CD4-positive, CD25-positive, alpha-beta regulatory T cell (primary cell): ENCODE data around the gene SNX12. TPM values are rescaled to one million over a fixed set of nuclear protein-coding genes. Genes with fewer than 3 reads are reported as not detected.

ENCODE experiments used
- ATAC-seq, 2 donors: fragments of 150-1000 bp; cut with Tn5 transposase; one replicate each; pipeline ENCODE4 v1.10.0; 2021; ENCODE audit warnings: low read depth in 2 of 2, moderate number of reproducible peaks in 2 of 2, moderate library complexity in 1 of 2
- DNase-seq, 3 donors: peaks; one replicate each; pipeline versions ENCODE4 v3.0.0 to v3.0.0-alpha.2; 2012 to 2022; ENCODE audit warnings: mixed read lengths in 1 of 3
- H3K27ac ChIP-seq: one replicate; pipeline ENCODE4 v1.7.0; 2013; ENCODE audit warnings: mild to moderate bottlenecking, low read length; ENCODE audit not compliant: insufficient read depth, poor library complexity, severe bottlenecking
- H3K27me3 ChIP-seq: one replicate; pipeline ENCODE4 v1.7.0; 2013; ENCODE audit warnings: low read length; ENCODE audit not compliant: control insufficient read depth, insufficient read depth
- H3K36me3 ChIP-seq: one replicate; pipeline ENCODE4 v1.7.0; 2013; ENCODE audit warnings: mild to moderate bottlenecking, low read length, moderate library complexity; ENCODE audit not compliant: control insufficient read depth, insufficient read depth
- H3K4me1 ChIP-seq: 2 replicates; pipeline ENCODE4 v1.7.0; 2013; ENCODE audit warnings: mild to moderate bottlenecking, low read length; ENCODE audit not compliant: insufficient read depth, control insufficient read depth, poor library complexity, severe bottlenecking
- H3K4me3 ChIP-seq: one replicate; pipeline ENCODE4 v1.7.0; 2013; ENCODE audit warnings: low read depth, mild to moderate bottlenecking, low read length, moderate library complexity
- H3K9me3 ChIP-seq, 2 experiments: 1 replicate in 1 of 2; 2 replicates in 1 of 2; pipeline ENCODE4 v1.7.0; 2013; ENCODE audit warnings: low read length in 2 of 2, mild to moderate bottlenecking in 1 of 2, moderate library complexity in 1 of 2; ENCODE audit not compliant: control insufficient read depth in 2 of 2
- H3K27ac Mint-ChIP-seq, 3 donors: one replicate each; pipeline ENCODE4 v1.8.0; 2020 to 2022; ENCODE audit warnings: mild to moderate bottlenecking in 3 of 3, mixed read lengths in 3 of 3, moderate library complexity in 2 of 3
- H3K27me3 Mint-ChIP-seq: one replicate; pipeline ENCODE4 v1.8.0; 2022; ENCODE audit warnings: mild to moderate bottlenecking, mixed read lengths
- H3K36me3 Mint-ChIP-seq: one replicate; pipeline ENCODE4 v1.8.0; 2020; ENCODE audit warnings: mixed read lengths
- H3K4me1 Mint-ChIP-seq, 4 donors: one replicate each; pipeline ENCODE4 v1.8.0; 2020 to 2022; ENCODE audit warnings: mixed read lengths in 4 of 4, mild to moderate bottlenecking in 1 of 4
- H3K4me3 Mint-ChIP-seq, 4 donors: one replicate each; pipeline ENCODE4 v1.8.0; 2020 to 2022; ENCODE audit warnings: mild to moderate bottlenecking in 4 of 4, mixed read lengths in 4 of 4, moderate library complexity in 3 of 4
- H3K9me3 Mint-ChIP-seq, 7 donors: one replicate each; pipeline ENCODE4 v1.8.0; 2020 to 2022; ENCODE audit warnings: mixed read lengths in 7 of 7, mild to moderate bottlenecking in 3 of 7, moderate library complexity in 2 of 7
- polyA plus RNA-seq, 4 donors: library from polyadenylated mRNA; unstranded; fragments of 300-500 nt; fragmentation: Illumina TruSeq; gene quantifications; one replicate each; pipeline ENCODE4 v1.2.3, GENCODE V29; 2021
- total RNA-seq: library from RNA; stranded (reverse); gene quantifications from one replicate; pipeline ENCODE4 v1.2.3, GENCODE V29; 2022

Gene SNX12
- total and polyA plus RNA-seq, 5 donors from 2014 or later = 4.0 to 29.5 (median 7.3) TPM

GRCh38 chrX:71106427-71106826 lies 38.3 kb upstream of the SNX12 start, which contains the start of gene CXorf65:
Gene CXorf65, minus strand, starts transcription at chrX:71106740. Its CDS starts 184 bp downstream, at chrX:71106556.
- H3K27ac ChIP-seq = peak within 1 kb of the TSS; percentile 99

GRCh38 chrX:71105628-71106027 lies 37.5 kb upstream of the SNX12 start:
- no peaks in the 10 kb centered on the region for H3K9me3 Mint-ChIP-seq
- peak in 2 of 3 donors; percentile 33 to 51 for DNase-seq
- H3K4me1 Mint-ChIP-seq = peaks cover 0 to 94% (median 43%) of the 10 kb centered on the region in 4 donors
- H3K27me3 Mint-ChIP-seq = no peaks in the 10 kb centered on the region
- H3K27ac ChIP-seq = peak overlapping the region; percentile 99
- H3K4me1 ChIP-seq = peaks cover 92% of the 10 kb centered on the region
- H3K27me3 ChIP-seq = no peaks in the 10 kb centered on the region
- peak overlapping the region; percentile 61 to 89 (median 78) for H3K4me3 Mint-ChIP-seq
- peaks cover 45% of the 10 kb centered on the region for H3K36me3 Mint-ChIP-seq
- no peaks in the 10 kb centered on the region for H3K9me3 ChIP-seq
- H3K4me3 ChIP-seq = peak overlapping the region; percentile 34
- H3K27ac Mint-ChIP-seq = peak overlapping the region; percentile 88 to 95 (median 92)
- H3K36me3 ChIP-seq = peaks cover 15% of the 10 kb centered on the region
- ATAC-seq = no peak

More at GRCh38 chrX:71106427-71106826, 38.3 kb upstream of the SNX12 start, which contains the start of gene CXorf65:
- peak in 1 of 3 donors; percentile 48 for DNase-seq
- Mint-ChIP-seq H3K4me1 (peaks cover 0 to 94% (median 37%) of the 10 kb centered on the region in 4 donors), H3K9me3 (no peaks in the 10 kb centered on the region), H3K27me3 (no peaks in the 10 kb centered on the region), H3K36me3 (peaks cover 47% of the 10 kb centered on the region), H3K27ac (peak within 1 kb of the TSS; percentile 92 to 100 (median 99)), H3K4me3 (peak within 1 kb of the TSS; percentile 89 to 98 (median 93))
- no peak for ATAC-seq
- Histone ChIP-seq H3K9me3 (no peaks in the 10 kb centered on the region), H3K4me1 (peaks cover 89% of the 10 kb centered on the region), H3K36me3 (peaks cover 15% of the 10 kb centered on the region), H3K27me3 (no peaks in the 10 kb centered on the region), H3K4me3 (peak within 1 kb of the TSS; percentile 96)

- Mint-ChIP-seq H3K4me3 (peak overlapping the region; percentile 57 to 88 (median 78)), H3K27me3 (no peaks in the 10 kb centered on the region), H3K36me3 (peaks cover 29% of the 10 kb centered on the region), H3K9me3 (no peaks in the 10 kb centered on the region), H3K4me1 (peaks cover 3 to 91% (median 48%) of the 10 kb centered on the region in 4 donors), H3K27ac (peak overlapping the region; percentile 90 to 96 (median 93))
- Histone ChIP-seq H3K4me3 (peak overlapping the region; percentile 61), H3K36me3 (peaks cover 5% of the 10 kb centered on the region), H3K27ac (peak overlapping the region; percentile 99), H3K9me3 (no peaks in the 10 kb centered on the region), H3K27me3 (no peaks in the 10 kb centered on the region), H3K4me1 (peaks cover 82% of the 10 kb centered on the region)
- DNase-seq (peak; percentile 39 to 71 (median 50)), ATAC-seq (peak; percentile 21 to 54)
Observed at GRCh38 chrX:71103110-71103983, 35.2 kb upstream of the SNX12 start.

GRCh38 chrX:71102292-71102691 lies 34.2 kb upstream of the SNX12 start:
- H3K27ac Mint-ChIP-seq = peak overlapping the region; percentile 76 to 96 (median 90)
- no peak overlapping the region for H3K4me3 ChIP-seq
- H3K4me1 Mint-ChIP-seq = peaks cover 7 to 91% (median 52%) of the 10 kb centered on the region in 4 donors
- no peaks in the 10 kb centered on the region for H3K36me3 ChIP-seq
- peak overlapping the region in 2 of 4 donors; percentile 30 to 51 for H3K4me3 Mint-ChIP-seq
- no peaks in the 10 kb centered on the region for H3K9me3 ChIP-seq
- H3K27me3 ChIP-seq = no peaks in the 10 kb centered on the region
- peak overlapping the region; percentile 23 for H3K27ac ChIP-seq
- no peaks in the 10 kb centered on the region for H3K27me3 Mint-ChIP-seq
- DNase-seq (no peak), ATAC-seq (no peak)
- peaks cover 18% of the 10 kb centered on the region for H3K36me3 Mint-ChIP-seq
- no peaks in the 10 kb centered on the region for H3K9me3 Mint-ChIP-seq
- H3K4me1 ChIP-seq = peaks cover 82% of the 10 kb centered on the region

GRCh38 chrX:71100581-71101505 lies 32.7 kb upstream of the SNX12 start:
- no peaks in the 10 kb centered on the region for H3K27me3 ChIP-seq
- H3K27ac Mint-ChIP-seq = peak overlapping the region; percentile 87 to 90 (median 89)
- no peak overlapping the region for H3K4me3 ChIP-seq
- H3K4me1 ChIP-seq = peaks cover 78% of the 10 kb centered on the region
- no peaks in the 10 kb centered on the region for H3K9me3 Mint-ChIP-seq
- H3K4me3 Mint-ChIP-seq = peak overlapping the region in 3 of 4 donors; percentile 29 to 70 (median 61)
- ATAC-seq (no peak), DNase-seq (no peak)
- peaks cover 9% of the 10 kb centered on the region for H3K36me3 Mint-ChIP-seq
- no peak overlapping the region for H3K27ac ChIP-seq
- peaks cover 7 to 88% (median 51%) of the 10 kb centered on the region in 4 donors for H3K4me1 Mint-ChIP-seq
- H3K9me3 ChIP-seq = no peaks in the 10 kb centered on the region
- no peaks in the 10 kb centered on the region for H3K27me3 Mint-ChIP-seq
- H3K36me3 ChIP-seq = no peaks in the 10 kb centered on the region

- Mint-ChIP-seq H3K36me3 (peaks cover 4% of the 10 kb centered on the region), H3K4me1 (peaks cover 7 to 89% (median 49%) of the 10 kb centered on the region in 4 donors), H3K27ac (peak overlapping the region in 1 of 3 donors; percentile 71), H3K4me3 (peak overlapping the region in 1 of 4 donors; percentile 47), H3K9me3 (peaks cover 0 to 2% (median 0%) of the 10 kb centered on the region in 7 donors), H3K27me3 (no peaks in the 10 kb centered on the region)
- H3K27ac ChIP-seq = no peak overlapping the region
- H3K36me3 ChIP-seq = no peaks in the 10 kb centered on the region
- ATAC-seq (no peak), DNase-seq (no peak)
- H3K27me3 ChIP-seq = no peaks in the 10 kb centered on the region
- no peak overlapping the region for H3K4me3 ChIP-seq
- H3K4me1 ChIP-seq = peaks cover 66% of the 10 kb centered on the region
- H3K9me3 ChIP-seq = no peaks in the 10 kb centered on the region
Observed at GRCh38 chrX:71099736-71100135, 31.6 kb upstream of the SNX12 start.

- Histone ChIP-seq H3K36me3 (no peaks in the 10 kb centered on the region), H3K27me3 (no peaks in the 10 kb centered on the region), H3K4me3 (peak overlapping the region; percentile 10), H3K4me1 (peaks cover 59% of the 10 kb centered on the region), H3K9me3 (no peaks in the 10 kb centered on the region), H3K27ac (no peak overlapping the region)
- Mint-ChIP-seq H3K4me1 (peaks cover 7 to 84% (median 44%) of the 10 kb centered on the region in 4 donors), H3K36me3 (peaks cover 4% of the 10 kb centered on the region), H3K27me3 (no peaks in the 10 kb centered on the region), H3K27ac (peak overlapping the region in 1 of 3 donors; percentile 77), H3K9me3 (peaks cover 0 to 2% (median 0%) of the 10 kb centered on the region in 7 donors), H3K4me3 (peak overlapping the region in 3 of 4 donors; percentile 11 to 80 (median 47))
- DNase-seq (no peak), ATAC-seq (no peak)
Observed at GRCh38 chrX:71098951-71099506, 30.9 kb upstream of the SNX12 start.
